Activated T-cell treated with anti-CD3 and anti-CD28 coated beads for 48 hours (primary cell): Measurements from ENCODE around the gene SGPP1.
"Not testable (repeated sequence)": the region's sequence is repeated elsewhere in the genome, so short reads cannot be mapped to it uniquely, and the experiment has no call there.

ENCODE experiments used
- DNase-seq: peaks from one replicate; pipeline ENCODE4 v3.0.0-alpha.2; 2020; ENCODE audit warnings: low read depth

The SGPP1 gene

GRCh38 chr14:63638493-63638892 lies 89.4 kb downstream of the SGPP1 start:
- no peak for DNase-seq

GRCh38 chr14:63636094-63636635 lies 91.7 kb downstream of the SGPP1 start:
- DNase-seq: not testable (repeated sequence)
